Ovary (tissue), 3 donors: ENCODE measurements around the gene SLC47A2.

Source experiments
- POLR2A ChIP-seq: fragments of 450-650 bp; IDR thresholded peaks from one replicate; pipeline ENCODE4 v1.6.1; 2017; ENCODE audit warnings: antibody characterized with exemption, mild to moderate bottlenecking, moderate library complexity
- TF ChIP-seq, protein P1 (sequence below), 3 donors: fragments of 450-650 bp in 2 of 3; fragments of 200-600 bp in 1 of 3; IDR thresholded peaks; one replicate each; pipeline versions ENCODE4 v1.5.1 to v1.8.0; 2016 to 2022; ENCODE audit warnings: antibody characterized with exemption in 3 of 3, mild to moderate bottlenecking in 1 of 3
- donor health status: DM: no; HTN: no; CAD: no.

DNA sequence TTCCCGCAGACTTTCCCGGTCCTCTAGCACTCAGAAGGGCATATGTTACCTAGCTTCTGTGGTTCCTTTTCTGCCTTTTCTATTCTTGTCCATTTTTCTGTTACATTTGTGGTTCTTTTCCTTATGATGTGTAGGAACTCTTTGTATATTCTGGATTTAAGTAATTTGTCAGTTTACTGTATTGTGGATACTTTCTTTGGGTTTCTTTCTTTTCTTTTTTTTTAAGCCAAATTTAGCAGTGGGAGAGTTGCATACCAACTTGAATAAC lies 67.2 kb downstream of the SLC47A2 start:
- TF ChIP-seq, protein P1, sequence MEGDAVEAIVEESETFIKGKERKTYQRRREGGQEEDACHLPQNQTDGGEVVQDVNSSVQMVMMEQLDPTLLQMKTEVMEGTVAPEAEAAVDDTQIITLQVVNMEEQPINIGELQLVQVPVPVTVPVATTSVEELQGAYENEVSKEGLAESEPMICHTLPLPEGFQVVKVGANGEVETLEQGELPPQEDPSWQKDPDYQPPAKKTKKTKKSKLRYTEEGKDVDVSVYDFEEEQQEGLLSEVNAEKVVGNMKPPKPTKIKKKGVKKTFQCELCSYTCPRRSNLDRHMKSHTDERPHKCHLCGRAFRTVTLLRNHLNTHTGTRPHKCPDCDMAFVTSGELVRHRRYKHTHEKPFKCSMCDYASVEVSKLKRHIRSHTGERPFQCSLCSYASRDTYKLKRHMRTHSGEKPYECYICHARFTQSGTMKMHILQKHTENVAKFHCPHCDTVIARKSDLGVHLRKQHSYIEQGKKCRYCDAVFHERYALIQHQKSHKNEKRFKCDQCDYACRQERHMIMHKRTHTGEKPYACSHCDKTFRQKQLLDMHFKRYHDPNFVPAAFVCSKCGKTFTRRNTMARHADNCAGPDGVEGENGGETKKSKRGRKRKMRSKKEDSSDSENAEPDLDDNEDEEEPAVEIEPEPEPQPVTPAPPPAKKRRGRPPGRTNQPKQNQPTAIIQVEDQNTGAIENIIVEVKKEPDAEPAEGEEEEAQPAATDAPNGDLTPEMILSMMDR (IDR thresholded peaks at IDR 0.05), result no peak
- no peak for TF ChIP-seq POLR2A
